NOMO-1 treated with dmso at 0.1 percent for 144 hours (cell line): ENCODE data around the gene CCNI.

Experiments
- DNase-seq: peaks from one replicate; lab custom pipeline; 2025; ENCODE audit not compliant: unreplicated experiment; lab: John Stamatoyannopoulos, UW

Gene CCNI

GRCh38 chr4:77007358-77008230 lies 68.2 kb downstream of the CCNI start:
- DNase-seq, result peak; percentile 25

DNA sequence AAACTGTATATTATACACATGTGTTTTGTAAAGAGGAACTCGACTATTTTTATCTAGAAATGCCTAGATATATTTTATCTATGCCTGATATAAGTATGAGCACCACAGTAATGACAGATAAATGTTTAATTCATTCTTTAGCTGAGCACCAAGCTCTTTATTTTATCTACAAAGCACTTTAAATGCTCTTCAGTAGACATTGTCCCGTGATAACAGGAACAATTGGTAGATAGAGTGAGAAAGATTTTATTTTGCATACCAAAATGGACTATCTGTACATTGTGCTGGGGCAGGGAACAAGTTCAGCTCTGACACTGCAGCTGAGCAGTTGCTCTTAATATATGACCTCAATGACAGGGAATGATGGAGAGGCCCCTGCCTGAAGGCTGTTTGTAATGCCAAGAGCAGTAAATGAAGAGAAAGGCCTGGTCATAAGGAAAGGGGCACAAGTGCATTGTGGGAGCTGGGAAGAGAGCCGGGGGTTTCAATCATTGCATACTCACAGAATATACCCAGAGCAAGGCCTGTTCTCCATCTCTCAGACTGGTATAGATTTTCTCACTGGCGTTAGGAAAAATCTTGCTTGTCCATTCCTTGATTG lies 68.9 kb downstream of the CCNI start:
- no peak for DNase-seq

DNA sequence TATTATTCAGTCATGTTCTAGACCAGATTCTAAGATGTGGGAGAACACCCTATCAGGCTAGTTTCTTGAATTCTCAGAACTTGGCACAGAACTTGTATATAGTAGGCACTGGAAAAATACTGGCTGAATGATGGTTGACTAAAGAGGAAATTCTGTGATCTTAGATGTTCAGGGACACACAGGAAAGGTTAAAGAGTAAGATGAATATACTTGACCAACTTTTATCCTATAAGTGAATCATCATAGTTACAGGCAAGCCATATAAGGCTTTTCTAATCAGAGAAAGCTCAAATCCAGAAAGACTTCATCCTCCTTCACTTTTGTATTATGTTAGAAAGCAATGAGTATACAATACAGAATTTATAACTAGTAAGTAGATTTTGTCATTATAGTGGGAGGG lies 72.4 kb downstream of the CCNI start:
- no peak for DNase-seq

DNA sequence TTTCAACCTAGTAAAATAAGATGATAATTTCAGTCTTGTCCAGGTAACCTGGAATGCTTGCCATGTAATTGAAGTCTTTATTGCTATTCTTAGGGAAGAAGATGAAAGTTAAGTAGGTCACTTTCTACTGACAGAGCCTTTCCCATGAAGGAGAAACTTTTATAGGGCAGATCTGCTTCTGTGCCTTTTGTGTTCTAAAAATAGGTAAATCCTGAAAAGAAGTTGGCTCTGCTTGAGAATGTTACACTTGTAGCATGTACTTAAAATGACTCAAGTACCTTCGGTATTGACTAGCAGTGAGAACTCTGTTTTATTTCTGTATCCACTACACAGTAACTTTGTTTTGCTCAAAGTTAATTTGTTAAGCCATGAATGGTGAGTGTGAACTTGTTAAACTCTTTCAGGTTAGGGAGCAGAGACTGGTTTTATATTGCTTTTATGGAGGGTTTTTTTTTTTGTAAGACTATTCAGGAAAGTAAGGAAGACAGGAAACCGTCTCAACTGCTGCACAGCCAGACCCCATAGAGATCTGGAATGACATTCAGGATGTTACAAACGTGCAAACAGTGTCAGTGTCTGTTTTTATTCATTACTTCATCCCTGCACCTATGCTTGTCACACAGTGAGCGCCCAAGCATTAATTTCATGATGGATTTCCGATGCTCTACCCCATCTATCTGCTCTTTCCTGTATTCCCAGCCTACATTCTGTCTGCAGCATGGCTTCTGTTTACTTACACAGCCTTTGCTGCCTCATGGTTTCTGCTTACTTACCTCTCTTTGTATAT lies 73.3 kb downstream of the CCNI start:
- no peak for DNase-seq

DNA sequence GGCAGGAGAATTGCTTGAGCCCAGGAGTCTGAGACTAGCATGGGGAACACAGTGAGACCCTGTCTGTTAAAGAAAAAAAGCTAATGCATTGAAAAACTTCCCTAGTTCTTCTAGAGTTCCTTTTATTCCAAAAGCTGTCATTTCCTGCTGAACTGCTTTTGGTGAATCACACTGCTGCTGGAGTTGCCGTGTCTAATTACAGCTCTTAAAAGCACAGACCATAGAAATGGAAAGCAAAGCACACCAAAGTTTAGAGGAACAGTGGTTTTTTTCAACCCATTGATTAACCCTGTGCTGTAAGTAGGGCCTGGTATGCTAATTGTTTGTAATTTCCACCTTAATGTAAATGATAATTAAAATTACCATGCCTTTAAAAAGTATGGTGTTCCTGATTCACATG lies 73.9 kb downstream of the CCNI start:
- no peak for DNase-seq

- DNase-seq, result no peak
Observed at GRCh38 chr4:76998251-76998901, 77.4 kb downstream of the CCNI start.

DNA sequence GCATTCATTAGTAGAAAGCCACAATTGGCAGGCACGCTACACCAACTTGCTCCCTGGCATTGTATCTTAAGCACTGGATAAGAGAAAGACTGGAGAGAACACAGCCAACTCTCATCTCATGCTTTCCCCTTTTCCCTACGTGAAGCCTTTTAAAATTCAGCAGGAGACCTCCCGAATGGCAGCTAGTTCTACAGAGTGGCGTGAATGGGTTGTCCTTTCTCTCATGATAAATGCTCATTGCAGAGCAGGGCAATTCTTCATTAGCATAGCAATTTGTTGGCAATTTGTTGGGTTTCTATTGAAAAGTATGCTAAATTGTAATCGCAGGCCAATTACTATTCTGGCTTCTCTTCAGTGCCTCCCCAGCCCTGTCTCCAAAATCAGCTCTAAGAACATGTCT lies 78.3 kb downstream of the CCNI start:
- DNase-seq, result no peak
